Caco-2 (cell line): ENCODE results near the gene FCHSD2. TPM values are rescaled to one million over a fixed set of nuclear protein-coding genes. Genes with fewer than 3 reads are reported as not detected.

Source experiments
- BruUV-seq: library from RNA; stranded (reverse); fragments of 400-500 nt; replicated peaks from 2 replicates; lab custom pipeline; 2021; lab: Mats Ljungman, UMichigan
- CTCF ChIA-PET: fragments of 300-600 bp; sonication (Branson Sonifier 250); formaldehyde crosslinking; loops from one replicate; lab custom pipeline; 2022; ENCODE audit warnings: antibody characterized with exemption; lab: Charles Lee
- POLR2A ChIA-PET: fragments of 300-600 bp; sonication (Branson Sonifier 250); formaldehyde crosslinking; loops from one replicate; lab custom pipeline; 2022; ENCODE audit warnings: antibody characterized with exemption; lab: Charles Lee
- DNase-seq, 2 experiments: peaks; one replicate each; pipeline versions ENCODE4 v3.0.0 to v3.0.0-alpha.2; 2020 to 2022
- H3K27me3 ChIP-seq: replicated peaks from 2 replicates; pipeline ENCODE4 v1.6.0; 2011; ENCODE audit warnings: low read length; ENCODE audit not compliant: control insufficient read depth, insufficient read depth
- H3K36me3 ChIP-seq: 2 replicates; pipeline ENCODE4 v1.5.1; 2011; ENCODE audit warnings: low read length; ENCODE audit not compliant: control insufficient read depth, insufficient read depth
- H3K4me1 ChIP-seq: fragments of 250-450 bp; sonication (Bioruptor Pico); 2 replicates; pipeline ENCODE4 v1.5.1; 2020; ENCODE audit warnings: mild to moderate bottlenecking
- H3K4me3 ChIP-seq: 2 replicates; pipeline ENCODE4 v1.5.1; 2011; ENCODE audit warnings: low read depth, mild to moderate bottlenecking, control low read depth, low read length
- H3K9me3 ChIP-seq: fragments of 250-450 bp; sonication (Bioruptor Pico); 2 replicates; pipeline ENCODE4 v1.5.1; 2020; ENCODE audit warnings: mild to moderate bottlenecking, moderate library complexity
- H3K27ac Mint-ChIP-seq: one replicate; pipeline ENCODE4 v1.8.0; 2022; ENCODE audit warnings: mixed read lengths; ENCODE audit not compliant: unreplicated experiment
- H3K27me3 Mint-ChIP-seq: one replicate; pipeline ENCODE4 v1.8.0; 2022; ENCODE audit warnings: mixed read lengths; ENCODE audit not compliant: insufficient read depth, unreplicated experiment
- H3K36me3 Mint-ChIP-seq: one replicate; pipeline ENCODE4 v1.8.0; 2022; ENCODE audit warnings: mild to moderate bottlenecking, mixed read lengths; ENCODE audit not compliant: insufficient read depth, unreplicated experiment
- H3K4me1 Mint-ChIP-seq: one replicate; pipeline ENCODE4 v1.8.0; 2022; ENCODE audit warnings: low read depth, mixed read lengths; ENCODE audit not compliant: unreplicated experiment
- H3K4me3 Mint-ChIP-seq: one replicate; pipeline ENCODE4 v1.8.0; 2022; ENCODE audit warnings: mild to moderate bottlenecking, moderate library complexity, mixed read lengths; ENCODE audit not compliant: unreplicated experiment
- H3K9me3 Mint-ChIP-seq: one replicate; pipeline ENCODE4 v1.8.0; 2022; ENCODE audit warnings: mixed read lengths; ENCODE audit not compliant: unreplicated experiment
- intact Hi-C: fragments of 100-400 bp; cut with micrococcal nuclease; formaldehyde crosslinking; loops from one replicate; pipeline ENCODE4 v1.10.0; 2022; ENCODE audit not compliant: unreplicated experiment
- total RNA-seq: library from RNA; stranded (reverse); gene quantifications from 2 replicates; pipeline ENCODE4 v1.2.3, GENCODE V29; 2022
- TF ChIP-seq, protein P1 (sequence below), 2 experiments: fragments of 200-600 bp in 1 of 2; IDR thresholded peaks; 1 replicate in 1 of 2; 2 replicates in 1 of 2; pipeline versions ENCODE4 v1.5.1 to v1.8.0; 2011 to 2022; ENCODE audit warnings: antibody characterized with exemption in 1 of 2, control low read depth in 1 of 2, inconsistent platforms in 1 of 2, low read depth in 1 of 2, low read length in 1 of 2, mild to moderate bottlenecking in 1 of 2, moderate library complexity in 1 of 2; ENCODE audit not compliant: insufficient read depth in 1 of 2, severe bottlenecking in 1 of 2, unreplicated experiment in 1 of 2

FCHSD2 gene
- total RNA-seq, 1 experiment from 2014 or later: 32.7 TPM

DNA sequence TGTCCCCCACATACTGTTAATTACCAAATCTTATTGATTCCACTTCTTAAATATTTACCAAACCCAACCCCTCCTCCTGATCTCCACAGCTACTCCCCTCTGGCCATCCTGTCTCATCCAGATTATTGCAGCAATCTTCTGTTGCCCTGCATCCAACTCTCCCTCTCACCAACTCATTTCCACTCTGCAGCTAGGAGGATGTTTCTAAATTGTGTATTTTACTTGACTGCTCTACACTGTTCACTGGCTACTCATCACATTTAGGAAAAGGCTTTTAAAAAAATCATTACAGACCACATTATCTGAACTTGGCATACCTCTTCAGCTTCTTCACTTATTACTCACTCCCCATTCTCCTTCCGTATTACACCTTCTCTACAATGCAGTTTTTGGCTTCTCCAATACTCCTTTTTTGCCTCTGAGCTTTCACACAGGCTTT is 210.0 kb downstream of the FCHSD2 start:
- Histone ChIP-seq H3K4me1 (no peaks in the 10 kb centered on the region), H3K4me3 (no peak overlapping the region), H3K36me3 (no peaks in the 10 kb centered on the region), H3K27me3 (no peaks in the 10 kb centered on the region), H3K9me3 (no peaks in the 10 kb centered on the region)
- Mint-ChIP-seq H3K36me3 (no peaks in the 10 kb centered on the region), H3K4me1 (no peaks in the 10 kb centered on the region), H3K27me3 (no peaks in the 10 kb centered on the region), H3K4me3 (no peak overlapping the region), H3K27ac (no peak overlapping the region), H3K9me3 (no peaks in the 10 kb centered on the region)
- POLR2A ChIA-PET: no interaction called here
- TF ChIP-seq, protein P1, sequence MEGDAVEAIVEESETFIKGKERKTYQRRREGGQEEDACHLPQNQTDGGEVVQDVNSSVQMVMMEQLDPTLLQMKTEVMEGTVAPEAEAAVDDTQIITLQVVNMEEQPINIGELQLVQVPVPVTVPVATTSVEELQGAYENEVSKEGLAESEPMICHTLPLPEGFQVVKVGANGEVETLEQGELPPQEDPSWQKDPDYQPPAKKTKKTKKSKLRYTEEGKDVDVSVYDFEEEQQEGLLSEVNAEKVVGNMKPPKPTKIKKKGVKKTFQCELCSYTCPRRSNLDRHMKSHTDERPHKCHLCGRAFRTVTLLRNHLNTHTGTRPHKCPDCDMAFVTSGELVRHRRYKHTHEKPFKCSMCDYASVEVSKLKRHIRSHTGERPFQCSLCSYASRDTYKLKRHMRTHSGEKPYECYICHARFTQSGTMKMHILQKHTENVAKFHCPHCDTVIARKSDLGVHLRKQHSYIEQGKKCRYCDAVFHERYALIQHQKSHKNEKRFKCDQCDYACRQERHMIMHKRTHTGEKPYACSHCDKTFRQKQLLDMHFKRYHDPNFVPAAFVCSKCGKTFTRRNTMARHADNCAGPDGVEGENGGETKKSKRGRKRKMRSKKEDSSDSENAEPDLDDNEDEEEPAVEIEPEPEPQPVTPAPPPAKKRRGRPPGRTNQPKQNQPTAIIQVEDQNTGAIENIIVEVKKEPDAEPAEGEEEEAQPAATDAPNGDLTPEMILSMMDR (IDR thresholded peaks at IDR 0.05; ENCODE audit: insufficient read depth in 1 of 2, low read depth in 1 of 2, low read length in 1 of 2, severe bottlenecking in 1 of 2, unreplicated experiment in 1 of 2): no peak
- intact Hi-C loops: no loop called here
- CTCF ChIA-PET: no interaction called here
- no peak for DNase-seq
- no TSS peak for BruUV-seq

DNA sequence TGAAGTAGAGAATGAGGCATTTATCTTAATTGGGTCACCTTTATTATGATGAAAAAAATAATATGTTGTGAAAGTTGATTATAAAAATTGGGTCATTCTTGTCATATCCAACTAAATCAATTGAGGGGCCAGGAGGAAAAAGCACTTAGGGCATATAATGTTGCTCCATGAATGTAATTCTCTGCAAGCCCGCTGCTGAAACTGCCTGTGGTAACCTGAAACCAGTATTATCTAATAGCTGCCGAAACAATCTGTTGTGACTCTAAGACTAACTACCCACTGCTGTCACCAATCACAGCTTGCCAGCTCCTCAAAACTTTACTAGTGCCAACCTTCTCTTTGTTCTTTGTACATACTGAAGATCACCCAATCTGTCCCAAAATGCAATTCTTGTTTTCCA is 212.1 kb downstream of the FCHSD2 start:
- no peaks in the 10 kb centered on the region for H3K4me1 Mint-ChIP-seq
- Histone ChIP-seq H3K36me3 (no peaks in the 10 kb centered on the region), H3K4me1 (no peaks in the 10 kb centered on the region), H3K4me3 (no peak overlapping the region), H3K9me3 (no peaks in the 10 kb centered on the region), H3K27me3 (no peaks in the 10 kb centered on the region)
- no peaks in the 10 kb centered on the region for H3K27me3 Mint-ChIP-seq
- intact Hi-C loops: no loop called here
- H3K36me3 Mint-ChIP-seq: no peaks in the 10 kb centered on the region
- H3K4me3 Mint-ChIP-seq: no peak overlapping the region
- ChIA-PET CTCF (no interaction called here), POLR2A (no interaction called here)
- H3K9me3 Mint-ChIP-seq: no peaks in the 10 kb centered on the region
- no peak for DNase-seq
- TF ChIP-seq, protein P1 (IDR thresholded peaks at IDR 0.05; ENCODE audit: insufficient read depth in 1 of 2, low read depth in 1 of 2, low read length in 1 of 2, severe bottlenecking in 1 of 2, unreplicated experiment in 1 of 2): no peak
- BruUV-seq: no TSS peak
- no peak overlapping the region for H3K27ac Mint-ChIP-seq

DNA sequence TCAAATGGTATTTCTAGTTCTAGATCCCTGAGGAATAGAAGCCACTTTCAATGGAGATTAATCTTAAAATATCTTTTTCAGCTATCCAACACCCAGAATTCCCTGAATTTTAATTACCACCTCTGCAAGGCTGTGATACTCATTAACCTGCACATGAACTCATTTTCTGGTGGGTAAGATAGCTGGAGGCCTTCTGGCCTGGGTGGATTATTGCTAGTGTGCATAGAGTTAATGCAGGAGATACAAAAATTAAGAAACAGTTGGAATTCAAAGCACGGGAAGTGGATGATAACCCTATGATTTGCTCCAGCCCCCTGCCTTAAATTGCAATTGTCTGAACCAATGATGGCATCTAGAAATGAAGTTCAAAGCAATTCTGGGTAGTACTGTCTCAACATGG is 212.9 kb downstream of the FCHSD2 start:
- Mint-ChIP-seq H3K9me3 (no peaks in the 10 kb centered on the region), H3K4me1 (no peaks in the 10 kb centered on the region), H3K36me3 (no peaks in the 10 kb centered on the region), H3K4me3 (no peak overlapping the region), H3K27ac (no peak overlapping the region), H3K27me3 (no peaks in the 10 kb centered on the region)
- Histone ChIP-seq H3K4me1 (no peaks in the 10 kb centered on the region), H3K27me3 (no peaks in the 10 kb centered on the region), H3K4me3 (no peak overlapping the region), H3K9me3 (no peaks in the 10 kb centered on the region), H3K36me3 (no peaks in the 10 kb centered on the region)
- intact Hi-C loops: no loop called here
- no peak for DNase-seq
- CTCF ChIA-PET: no interaction called here
- BruUV-seq: no TSS peak
- TF ChIP-seq, protein P1 (IDR thresholded peaks at IDR 0.05; ENCODE audit: insufficient read depth in 1 of 2, low read depth in 1 of 2, low read length in 1 of 2, severe bottlenecking in 1 of 2, unreplicated experiment in 1 of 2): no peak
- POLR2A ChIA-PET: no interaction called here
